Bronchial epithelial cell (primary cell): ENCODE data around the gene SLC13A4. TPM values are rescaled to one million over a fixed set of nuclear protein-coding genes. Genes with fewer than 3 reads are reported as not detected.
"Not testable (repeated sequence)": the region's sequence is repeated elsewhere in the genome, so short reads cannot be mapped to it uniquely, and the experiment has no call there.

Experiments used
- DNase-seq: peaks from one replicate; pipeline ENCODE4 v3.0.0-alpha.2; 2010; ENCODE audit warnings: low read depth
- FAIRE-seq: peaks from 2 replicates; lab custom pipeline; 2011; peaks lifted over from hg19 to GRCh38; lab: Jason Lieb, UNC
- H3K27me3 ChIP-seq: 2 replicates; pipeline ENCODE4 v1.5.1; 2011; ENCODE audit warnings: low read length; ENCODE audit not compliant: control insufficient read depth, insufficient read depth
- H3K36me3 ChIP-seq: 2 replicates; pipeline ENCODE4 v1.5.1; 2011; ENCODE audit warnings: low read length; ENCODE audit not compliant: control insufficient read depth, insufficient read depth
- H3K4me3 ChIP-seq: 2 replicates; pipeline ENCODE4 v1.5.1; 2011; ENCODE audit warnings: mild to moderate bottlenecking, low read depth, low read length, control low read depth
- total RNA-seq: library from RNA; depleted of rRNA; stranded (reverse); fragments of >200 nt; gene quantifications from 2 replicates; pipeline ENCODE4 v1.2.1, GENCODE V29; 2014
- TF ChIP-seq, protein P1 (sequence below): IDR thresholded peaks from 2 replicates; pipeline ENCODE4 v1.5.1; 2011; ENCODE audit warnings: mild to moderate bottlenecking, moderate library complexity, low read length, control low read depth, inconsistent platforms; ENCODE audit not compliant: insufficient read depth, severe bottlenecking

The SLC13A4 gene
- total RNA-seq, 1 donor from 2014 or later: under 0.01 TPM

DNA sequence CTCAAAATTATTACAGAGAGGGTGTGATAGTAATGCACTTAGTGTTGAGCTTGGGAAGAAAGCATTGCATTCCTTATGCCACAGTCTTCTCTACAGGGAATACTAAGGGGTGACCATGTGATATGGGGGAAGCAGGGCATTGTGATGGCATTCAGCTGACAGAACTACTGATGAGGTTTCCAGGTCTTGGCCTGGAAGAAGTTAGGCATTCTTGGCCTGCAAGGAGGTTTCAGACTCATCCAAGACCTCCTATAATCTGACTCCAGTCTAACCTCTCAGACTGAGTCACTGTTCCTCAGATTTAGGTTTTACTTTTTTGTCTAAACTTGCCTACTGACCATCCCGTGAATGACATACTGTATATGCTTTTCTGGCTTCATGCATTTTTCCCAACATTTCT, 57.8 kb downstream of the SLC13A4 start:
- TF ChIP-seq, protein P1, sequence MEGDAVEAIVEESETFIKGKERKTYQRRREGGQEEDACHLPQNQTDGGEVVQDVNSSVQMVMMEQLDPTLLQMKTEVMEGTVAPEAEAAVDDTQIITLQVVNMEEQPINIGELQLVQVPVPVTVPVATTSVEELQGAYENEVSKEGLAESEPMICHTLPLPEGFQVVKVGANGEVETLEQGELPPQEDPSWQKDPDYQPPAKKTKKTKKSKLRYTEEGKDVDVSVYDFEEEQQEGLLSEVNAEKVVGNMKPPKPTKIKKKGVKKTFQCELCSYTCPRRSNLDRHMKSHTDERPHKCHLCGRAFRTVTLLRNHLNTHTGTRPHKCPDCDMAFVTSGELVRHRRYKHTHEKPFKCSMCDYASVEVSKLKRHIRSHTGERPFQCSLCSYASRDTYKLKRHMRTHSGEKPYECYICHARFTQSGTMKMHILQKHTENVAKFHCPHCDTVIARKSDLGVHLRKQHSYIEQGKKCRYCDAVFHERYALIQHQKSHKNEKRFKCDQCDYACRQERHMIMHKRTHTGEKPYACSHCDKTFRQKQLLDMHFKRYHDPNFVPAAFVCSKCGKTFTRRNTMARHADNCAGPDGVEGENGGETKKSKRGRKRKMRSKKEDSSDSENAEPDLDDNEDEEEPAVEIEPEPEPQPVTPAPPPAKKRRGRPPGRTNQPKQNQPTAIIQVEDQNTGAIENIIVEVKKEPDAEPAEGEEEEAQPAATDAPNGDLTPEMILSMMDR: no peak
- DNase-seq (peak; percentile 87), FAIRE-seq (no peak)

DNA sequence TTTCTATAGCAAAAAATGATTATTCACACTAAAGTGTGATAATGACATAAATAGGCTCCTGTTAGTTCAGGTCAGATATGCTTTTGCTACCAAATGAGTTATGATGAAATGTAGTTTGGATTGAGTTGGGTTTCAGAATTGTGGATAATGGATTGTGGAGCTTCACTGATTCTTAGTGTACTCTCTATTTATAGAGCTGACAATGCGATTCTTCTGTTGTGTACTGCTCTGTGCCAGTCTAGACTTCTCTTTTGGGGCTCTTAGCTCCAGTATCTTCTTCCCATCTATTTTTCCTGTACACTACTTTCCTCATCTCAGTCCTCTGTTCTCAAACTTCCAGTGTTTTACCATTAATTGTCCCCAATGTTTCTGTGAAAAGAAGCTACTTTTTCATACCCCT, 58.2 kb downstream of the SLC13A4 start:
- FAIRE-seq: no peak
- Histone ChIP-seq H3K27me3 (no peaks in the 10 kb centered on the region), H3K4me3 (no peak overlapping the region), H3K36me3 (no peaks in the 10 kb centered on the region)
- DNase-seq: no peak
- TF ChIP-seq, protein P1: no peak

More for the DNA sequence above, 57.8 kb downstream of the SLC13A4 start:
- H3K4me3 ChIP-seq: no peak overlapping the region
- no peaks in the 10 kb centered on the region for H3K36me3 ChIP-seq
- H3K27me3 ChIP-seq: no peaks in the 10 kb centered on the region

DNA sequence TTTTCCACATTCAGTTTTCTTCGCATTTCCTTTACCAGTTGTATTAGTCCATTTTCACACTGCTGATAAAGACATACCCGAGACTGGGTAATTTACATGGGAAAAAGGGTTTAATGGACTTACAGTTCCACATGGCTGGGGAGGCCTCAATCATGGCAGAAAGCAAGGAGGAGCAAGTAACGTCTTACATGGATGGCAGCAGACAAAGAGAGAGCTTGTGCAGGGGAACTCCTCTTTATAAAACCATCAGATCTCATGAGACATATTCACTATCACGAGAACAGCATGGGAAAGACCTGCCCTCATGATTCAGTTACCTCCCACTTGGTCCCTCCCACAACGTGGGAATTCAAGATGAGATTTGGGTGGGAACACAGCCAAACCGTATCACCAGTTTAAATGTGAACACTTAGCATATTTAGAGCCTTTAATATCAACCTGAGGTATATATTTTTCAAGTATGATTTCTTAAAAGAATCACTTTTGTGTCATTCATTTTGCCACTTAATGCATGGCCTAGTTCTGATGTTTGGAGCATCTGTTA, 59.1 kb downstream of the SLC13A4 start:
- FAIRE-seq, DNase-seq: not testable (repeated sequence)

DNA sequence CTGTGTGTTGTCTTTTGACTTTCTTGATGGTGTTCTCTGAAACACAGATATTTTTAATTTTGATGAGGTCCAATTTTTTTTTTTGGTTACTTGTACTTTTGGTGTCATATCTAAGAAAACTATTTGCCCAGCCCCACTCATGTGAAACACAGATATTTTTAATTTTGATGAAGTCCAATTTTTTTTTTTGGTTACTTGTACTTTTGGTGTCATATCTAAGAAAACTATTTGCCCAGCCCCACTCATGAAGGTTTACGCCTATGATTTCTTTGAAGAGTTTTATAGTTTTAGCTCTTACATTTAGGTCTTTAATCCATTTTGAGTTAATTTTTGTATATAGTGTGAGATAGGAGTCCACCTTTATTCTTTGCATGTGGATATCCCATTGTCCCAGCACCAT, 60.4 kb downstream of the SLC13A4 start:
- DNase-seq, H3K4me3 ChIP-seq, FAIRE-seq, H3K27me3 ChIP-seq, H3K36me3 ChIP-seq: not testable (repeated sequence)

More for the DNA sequence above, 59.1 kb downstream of the SLC13A4 start:
- not testable (repeated sequence) for H3K36me3 ChIP-seq, H3K27me3 ChIP-seq, H3K4me3 ChIP-seq

DNA sequence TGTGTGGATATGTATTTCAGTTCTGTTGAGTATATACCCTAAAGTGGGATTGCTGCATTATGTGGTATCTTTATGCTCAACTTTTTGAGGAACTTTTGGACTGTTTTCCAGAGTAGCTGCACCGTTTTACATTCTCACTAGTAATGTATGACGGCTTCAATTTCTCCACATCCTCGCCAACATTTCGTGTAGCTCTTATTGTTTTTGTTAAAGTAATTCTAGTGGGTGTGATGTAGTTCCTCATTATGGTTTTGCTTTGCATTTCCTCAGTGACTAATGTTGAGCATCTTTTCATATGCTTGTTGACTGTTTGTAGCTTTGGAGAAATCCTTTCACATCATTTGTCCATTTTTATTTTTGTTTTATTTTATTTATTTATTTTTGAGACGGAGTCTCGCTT, 61.1 kb downstream of the SLC13A4 start:
- no peak for FAIRE-seq
- no peak for DNase-seq
- H3K36me3 ChIP-seq: no peaks in the 10 kb centered on the region
- no peaks in the 10 kb centered on the region for H3K27me3 ChIP-seq
- TF ChIP-seq, protein P1: no peak
- no peak overlapping the region for H3K4me3 ChIP-seq

DNA sequence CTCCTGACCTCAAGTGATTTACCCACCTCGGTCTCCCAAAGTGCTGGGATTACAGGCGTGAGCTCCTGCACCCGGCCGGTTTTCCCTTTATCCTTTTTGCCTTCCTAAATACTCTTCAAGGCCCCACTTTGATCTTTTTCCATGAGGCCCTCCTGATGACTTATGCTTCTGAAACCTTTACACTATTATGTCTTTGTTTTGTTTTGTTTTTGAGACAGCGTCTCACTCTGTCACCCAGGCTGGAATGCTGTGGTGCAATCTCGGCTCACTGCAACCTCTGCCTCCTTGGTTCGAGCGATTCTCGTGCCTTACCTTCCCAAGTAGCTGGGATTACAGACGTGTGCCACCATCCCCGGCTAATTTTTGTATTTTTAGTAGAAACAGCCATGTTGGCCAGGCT, 61.8 kb downstream of the SLC13A4 start:
- no peak for DNase-seq
- TF ChIP-seq, protein P1: no peak
- H3K27me3 ChIP-seq: no peaks in the 10 kb centered on the region

DNA sequence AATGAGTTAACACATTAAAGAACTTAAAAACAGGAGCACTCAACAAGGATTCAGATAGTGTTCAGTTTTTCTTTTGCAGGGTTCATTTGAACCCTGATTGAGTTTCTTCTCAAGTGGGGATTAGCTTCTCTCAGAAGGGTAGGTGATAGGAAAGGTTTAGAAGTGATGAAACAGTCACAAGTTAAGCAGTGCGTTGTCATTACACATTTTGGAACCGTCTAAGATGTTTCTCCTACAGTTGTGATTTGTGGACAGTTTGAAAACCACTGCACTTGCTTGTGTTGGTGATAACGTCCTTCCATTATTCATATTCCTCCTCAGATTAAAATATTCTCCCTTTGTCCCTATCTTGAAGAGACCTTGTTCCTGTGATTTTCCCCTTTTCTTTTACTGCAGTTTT, 62.9 kb downstream of the SLC13A4 start:
- TF ChIP-seq, protein P1: no peak
- FAIRE-seq: no peak
- no peak overlapping the region for H3K4me3 ChIP-seq
- H3K27me3 ChIP-seq: no peaks in the 10 kb centered on the region
- no peak for DNase-seq
- H3K36me3 ChIP-seq: no peaks in the 10 kb centered on the region

More for the DNA sequence above, 61.8 kb downstream of the SLC13A4 start:
- no peak for FAIRE-seq
- Histone ChIP-seq H3K4me3 (no peak overlapping the region), H3K36me3 (no peaks in the 10 kb centered on the region)
